Vagina (tissue), 2 donors: ENCODE data around the gene SLC1A4. TPM values are rescaled to one million over a fixed set of nuclear protein-coding genes. Genes with fewer than 3 reads are reported as not detected.
"Not testable (repeated sequence)": the region's sequence is repeated elsewhere in the genome, so short reads cannot be mapped to it uniquely, and the experiment has no call there.

Experiments used
- DNase-seq, 2 donors: peaks; one replicate each; pipeline ENCODE4 v3.0.0-alpha.2; 2017; ENCODE audit errors: extremely low spot score in 2 of 2
- H3K27ac ChIP-seq: fragments of 200-600 bp; sonication (generic); one replicate; pipeline ENCODE4 v1.5.1; 2019
- H3K27me3 ChIP-seq: fragments of 200-600 bp; sonication (generic); one replicate; pipeline ENCODE4 v1.5.1; 2019
- H3K36me3 ChIP-seq, 2 donors: fragments of 200-600 bp; sonication (generic); one replicate each; pipeline ENCODE4 v1.5.1; 2017 to 2019
- H3K4me1 ChIP-seq: fragments of 200-600 bp; sonication (generic); one replicate; pipeline ENCODE4 v1.5.1; 2019
- H3K4me3 ChIP-seq, 2 donors: fragments of 200-600 bp; sonication (generic); 1 replicate in 1 of 2; 2 replicates in 1 of 2; pipeline ENCODE4 v1.5.1; 2016 to 2019
- H3K9me3 ChIP-seq: fragments of 200-600 bp; sonication (generic); one replicate; pipeline ENCODE4 v1.5.1; 2019
- POLR2A ChIP-seq, 2 donors: fragments of 450-650 bp; IDR thresholded peaks; one replicate each; pipeline ENCODE4 v1.6.1; 2017; ENCODE audit warnings: antibody characterized with exemption in 2 of 2, mild to moderate bottlenecking in 2 of 2, moderate library complexity in 2 of 2
- POLR2AphosphoS5 ChIP-seq, 2 donors: sonication (generic); formaldehyde crosslinking; IDR thresholded peaks; one replicate each; pipeline ENCODE4 v1.9.0; 2017; ENCODE audit warnings: antibody characterized with exemption in 2 of 2, mild to moderate bottlenecking in 2 of 2, low read depth in 1 of 2; ENCODE audit not compliant: insufficient read depth in 1 of 2
- intact Hi-C: fragments of 100-400 bp; cut with DNase I; formaldehyde crosslinking; loops from one replicate; pipeline ENCODE4 v1.15.1; 2023
- total RNA-seq: library from RNA; depleted of rRNA; stranded (reverse); fragments of >200 nt; gene quantifications from one replicate; pipeline ENCODE4 v1.2.3, GENCODE V29; 2016
- TF ChIP-seq, protein P1 (sequence below), 3 experiments: fragments of 450-650 bp in 2 of 3; fragments of 200-600 bp in 1 of 3; sonication (generic) in 1 of 3; IDR thresholded peaks; one replicate each; pipeline ENCODE4 v1.5.1; 2017 to 2019; ENCODE audit warnings: antibody characterized with exemption in 3 of 3, mild to moderate bottlenecking in 2 of 3, moderate library complexity in 2 of 3

SLC1A4 gene
- total RNA-seq, 1 donor from 2014 or later = 11.5 TPM

DNA sequence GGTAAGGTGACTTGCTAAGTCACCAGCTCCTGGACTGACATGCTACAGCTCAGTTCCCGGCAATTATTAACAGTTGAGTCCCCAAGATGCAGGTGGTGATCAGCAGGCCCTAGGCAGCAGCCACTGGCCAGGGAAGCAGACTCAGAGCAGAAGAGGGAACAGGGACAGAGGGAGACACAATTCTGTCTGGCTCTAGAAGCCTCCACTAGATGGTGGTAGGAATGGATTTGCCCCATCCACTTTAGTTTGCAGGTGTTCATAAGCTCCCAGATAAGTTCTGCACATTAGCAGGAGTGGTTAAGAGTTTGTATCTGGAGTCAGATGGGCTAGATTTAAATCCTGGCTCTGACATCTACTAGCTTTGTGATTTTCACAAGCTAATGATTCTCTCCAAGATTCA is 25.5 kb upstream of the SLC1A4 start:
- Histone ChIP-seq H3K9me3 (no peaks in the 10 kb centered on the region), H3K27me3 (no peaks in the 10 kb centered on the region), H3K27ac (no peak overlapping the region), H3K36me3 (no peaks in the 10 kb centered on the region), H3K4me1 (no peaks in the 10 kb centered on the region), H3K4me3 (no peak overlapping the region)
- intact Hi-C loops = no loop called here
- no peak for DNase-seq
- TF ChIP-seq, protein P1, sequence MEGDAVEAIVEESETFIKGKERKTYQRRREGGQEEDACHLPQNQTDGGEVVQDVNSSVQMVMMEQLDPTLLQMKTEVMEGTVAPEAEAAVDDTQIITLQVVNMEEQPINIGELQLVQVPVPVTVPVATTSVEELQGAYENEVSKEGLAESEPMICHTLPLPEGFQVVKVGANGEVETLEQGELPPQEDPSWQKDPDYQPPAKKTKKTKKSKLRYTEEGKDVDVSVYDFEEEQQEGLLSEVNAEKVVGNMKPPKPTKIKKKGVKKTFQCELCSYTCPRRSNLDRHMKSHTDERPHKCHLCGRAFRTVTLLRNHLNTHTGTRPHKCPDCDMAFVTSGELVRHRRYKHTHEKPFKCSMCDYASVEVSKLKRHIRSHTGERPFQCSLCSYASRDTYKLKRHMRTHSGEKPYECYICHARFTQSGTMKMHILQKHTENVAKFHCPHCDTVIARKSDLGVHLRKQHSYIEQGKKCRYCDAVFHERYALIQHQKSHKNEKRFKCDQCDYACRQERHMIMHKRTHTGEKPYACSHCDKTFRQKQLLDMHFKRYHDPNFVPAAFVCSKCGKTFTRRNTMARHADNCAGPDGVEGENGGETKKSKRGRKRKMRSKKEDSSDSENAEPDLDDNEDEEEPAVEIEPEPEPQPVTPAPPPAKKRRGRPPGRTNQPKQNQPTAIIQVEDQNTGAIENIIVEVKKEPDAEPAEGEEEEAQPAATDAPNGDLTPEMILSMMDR (IDR thresholded peaks at IDR 0.05) = no peak
- no peak for TF ChIP-seq POLR2A (IDR thresholded peaks at IDR 0.05)
- TF ChIP-seq POLR2AphosphoS5 (IDR thresholded peaks at IDR 0.05; ENCODE audit: insufficient read depth in 1 of 2, low read depth in 1 of 2) = no peak

DNA sequence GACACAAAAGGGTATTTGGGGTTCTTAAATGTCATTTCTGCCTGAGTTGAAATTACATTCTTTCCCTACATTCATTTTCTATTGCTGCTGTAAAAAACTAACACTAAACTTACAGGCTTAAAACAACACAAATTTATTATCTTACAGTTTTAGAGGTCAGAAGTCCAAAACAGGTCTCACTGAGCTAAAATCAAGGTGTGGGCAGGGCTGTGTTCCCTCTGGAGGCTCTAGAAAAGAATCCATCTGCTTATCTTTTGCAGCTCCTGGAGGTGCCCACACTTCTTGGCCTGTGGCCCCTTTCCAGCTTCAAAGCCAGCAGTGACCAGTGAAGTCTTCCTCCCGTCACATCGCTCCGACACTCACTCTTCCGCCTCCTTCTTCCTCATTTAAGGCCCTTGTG is 23.2 kb upstream of the SLC1A4 start:
- DNase-seq = no peak
- H3K4me1 ChIP-seq = no peaks in the 10 kb centered on the region
- H3K4me3 ChIP-seq = no peak overlapping the region
- intact Hi-C loops = no loop called here
- H3K36me3 ChIP-seq = no peaks in the 10 kb centered on the region
- no peaks in the 10 kb centered on the region for H3K9me3 ChIP-seq
- no peak for TF ChIP-seq POLR2A (IDR thresholded peaks at IDR 0.05)
- TF ChIP-seq, protein P1 (IDR thresholded peaks at IDR 0.05) = no peak
- no peak for TF ChIP-seq POLR2AphosphoS5 (IDR thresholded peaks at IDR 0.05; ENCODE audit: insufficient read depth in 1 of 2, low read depth in 1 of 2)
- no peak overlapping the region for H3K27ac ChIP-seq
- H3K27me3 ChIP-seq = no peaks in the 10 kb centered on the region

DNA sequence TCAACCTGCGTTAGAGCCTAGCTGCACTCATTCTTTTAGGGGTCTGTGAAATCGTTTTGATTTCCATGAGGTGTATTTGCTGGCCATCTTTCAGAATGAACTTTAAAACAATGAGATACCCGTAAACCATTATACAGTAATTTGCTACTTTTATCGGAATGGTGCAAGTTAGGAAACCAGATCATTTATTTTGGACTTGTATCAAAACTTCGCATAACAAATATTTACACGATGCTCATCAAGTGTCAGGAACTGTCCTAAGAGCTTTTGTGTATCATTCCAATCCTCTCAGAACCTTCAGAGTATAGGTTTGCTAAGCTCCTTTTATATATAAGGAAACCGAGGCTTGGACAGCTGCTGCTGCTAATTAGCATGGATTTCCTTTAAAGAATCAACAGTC is 22.4 kb upstream of the SLC1A4 start:
- DNase-seq = no peak
- Histone ChIP-seq H3K27ac (no peak overlapping the region), H3K36me3 (no peaks in the 10 kb centered on the region), H3K4me3 (no peak overlapping the region), H3K4me1 (no peaks in the 10 kb centered on the region), H3K9me3 (no peaks in the 10 kb centered on the region), H3K27me3 (no peaks in the 10 kb centered on the region)
- TF ChIP-seq POLR2AphosphoS5 (IDR thresholded peaks at IDR 0.05; ENCODE audit: insufficient read depth in 1 of 2, low read depth in 1 of 2) (no peak), POLR2A (IDR thresholded peaks at IDR 0.05) (no peak)
- TF ChIP-seq, protein P1 (IDR thresholded peaks at IDR 0.05) = no peak
- intact Hi-C loops = no loop called here

DNA sequence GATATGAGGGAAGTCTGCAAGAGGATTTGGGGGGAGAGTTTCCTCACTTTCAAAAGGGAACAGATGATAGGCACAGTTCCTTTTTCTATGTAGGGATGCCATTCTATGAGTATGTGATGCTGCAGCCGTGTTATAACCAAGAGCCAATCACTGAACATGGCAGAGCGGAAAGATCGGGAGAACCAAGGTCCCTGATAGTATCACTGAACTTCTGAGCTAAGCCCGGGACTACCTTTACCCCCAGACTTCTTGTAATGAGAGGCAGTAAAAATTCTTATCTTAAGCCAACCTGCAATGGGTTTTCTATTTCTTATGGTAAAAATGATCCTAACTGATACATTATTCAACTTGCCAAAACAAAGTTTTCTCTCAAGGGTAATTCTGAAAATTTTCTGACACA is 21.6 kb upstream of the SLC1A4 start:
- intact Hi-C loops = no loop called here
- Histone ChIP-seq H3K27ac (no peak overlapping the region), H3K27me3 (no peaks in the 10 kb centered on the region), H3K36me3 (no peaks in the 10 kb centered on the region), H3K9me3 (no peaks in the 10 kb centered on the region), H3K4me1 (no peaks in the 10 kb centered on the region), H3K4me3 (no peak overlapping the region)
- TF ChIP-seq, protein P1 (IDR thresholded peaks at IDR 0.05) = no peak
- TF ChIP-seq POLR2A (IDR thresholded peaks at IDR 0.05) (no peak), POLR2AphosphoS5 (IDR thresholded peaks at IDR 0.05; ENCODE audit: insufficient read depth in 1 of 2, low read depth in 1 of 2) (no peak)
- DNase-seq = no peak

DNA sequence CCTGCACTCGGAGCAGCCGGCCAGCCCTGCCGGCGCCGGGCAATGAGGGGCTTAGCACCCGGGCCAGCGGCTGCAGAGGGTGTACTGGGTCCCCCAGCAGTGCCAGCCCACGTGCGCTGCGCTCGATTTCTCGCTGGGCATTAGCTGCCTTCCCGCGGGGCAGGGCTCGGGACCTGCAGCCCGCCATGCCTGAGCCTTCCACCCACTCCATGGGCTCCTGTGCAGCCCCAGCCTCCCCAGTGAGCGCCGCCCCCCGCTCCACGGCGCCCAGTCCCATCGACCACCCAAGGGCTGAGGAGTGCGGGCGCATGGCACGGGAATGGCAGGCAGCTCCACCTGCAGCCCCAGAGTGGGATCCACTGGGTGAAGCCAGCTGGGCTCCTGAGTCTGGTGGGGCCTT is 20.1 kb upstream of the SLC1A4 start:
- H3K36me3 ChIP-seq, H3K4me1 ChIP-seq, H3K9me3 ChIP-seq, intact Hi-C loops, H3K27ac ChIP-seq, H3K4me3 ChIP-seq, DNase-seq, H3K27me3 ChIP-seq: not testable (repeated sequence)

DNA sequence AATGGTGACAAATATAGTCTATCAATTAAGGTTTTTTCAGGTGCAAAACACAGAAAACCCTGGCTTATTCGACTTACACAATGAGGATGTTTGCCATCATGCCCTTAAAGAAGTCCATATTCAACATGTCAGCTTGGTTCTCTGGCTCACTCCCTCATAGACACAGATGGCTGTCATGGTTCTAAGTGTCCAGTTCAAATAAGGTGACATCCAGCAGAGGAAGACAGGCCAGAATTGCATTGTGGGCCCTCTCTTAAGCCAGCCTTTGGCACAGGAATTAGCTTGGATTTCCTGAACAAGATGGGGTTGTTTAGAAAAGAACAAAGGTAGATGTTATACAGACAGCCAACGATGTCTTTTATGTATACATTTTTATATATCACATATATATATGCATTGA is 18.7 kb upstream of the SLC1A4 start:
- H3K27me3 ChIP-seq = no peaks in the 10 kb centered on the region
- no peaks in the 10 kb centered on the region for H3K36me3 ChIP-seq
- H3K4me3 ChIP-seq = no peak overlapping the region
- TF ChIP-seq, protein P1 (IDR thresholded peaks at IDR 0.05) = no peak
- no peak for TF ChIP-seq POLR2A (IDR thresholded peaks at IDR 0.05)
- TF ChIP-seq POLR2AphosphoS5 (IDR thresholded peaks at IDR 0.05; ENCODE audit: insufficient read depth in 1 of 2, low read depth in 1 of 2) = no peak
- intact Hi-C loops = no loop called here
- peaks cover 6% of the 10 kb centered on the region for H3K4me1 ChIP-seq
- H3K27ac ChIP-seq = no peak overlapping the region
- no peak for DNase-seq
- H3K9me3 ChIP-seq = no peaks in the 10 kb centered on the region
